Measurements from ENCODE around the gene RHCG. TPM values are rescaled to one million over a fixed set of nuclear protein-coding genes. Genes with fewer than 3 reads are reported as not detected.

RHCG gene
- total and polyA plus RNA-seq, 2 of the 4 experiments (the other 2 are of a cell fraction): not detected

DNA sequence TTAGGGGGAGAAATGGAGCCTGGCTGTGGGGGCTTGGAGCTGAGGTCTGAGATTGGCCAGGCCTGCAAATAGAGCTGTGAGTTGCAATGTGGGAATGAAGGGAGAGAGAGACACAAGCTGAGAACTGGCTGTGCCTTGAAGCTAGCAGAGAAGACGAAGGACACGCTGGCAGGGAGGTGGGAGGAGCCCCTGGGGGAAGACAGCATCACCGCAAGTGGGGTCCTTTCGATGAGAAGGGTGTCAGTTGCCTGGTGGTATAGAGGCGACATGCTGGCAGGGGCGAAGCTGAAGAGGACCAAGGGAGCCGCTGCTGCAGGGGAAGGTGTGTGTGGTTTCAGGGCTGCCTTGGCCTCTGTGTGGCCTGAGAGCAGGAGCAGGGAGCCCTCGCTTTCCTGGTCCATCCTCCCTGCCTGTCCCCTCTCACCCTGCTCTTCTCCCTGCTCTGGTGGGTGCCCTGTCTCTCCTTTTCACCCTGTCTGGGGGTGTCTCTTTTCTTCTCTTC, 5.5 kb downstream of the RHCG start:
- no peak overlapping the region for H2AK5ac ChIP-seq (ENCODE audit: low read depth, low read length)
- H3K36me3 ChIP-seq (ENCODE audit: control insufficient read depth, insufficient read depth, low read length): no peaks in the 10 kb centered on the region
- H3K18ac ChIP-seq (ENCODE audit: low read depth, low read length): no peak overlapping the region
- no peaks in the 10 kb centered on the region for H3K79me1 ChIP-seq (ENCODE audit: low read depth in 1 of 2, low read length in 2 of 2)
- dilution Hi-C loops (cut with HindIII; ENCODE audit: low sequenced_read_pairs, unreplicated experiment) (no loop called here), in situ Hi-C loops (cut with MboI; ENCODE audit: low sequenced_read_pairs) (no loop called here), intact Hi-C loops (cut with micrococcal nuclease) (no loop called here)
- no peak overlapping the region for H3K23ac ChIP-seq (ENCODE audit: low read depth, low read length)
- no peak overlapping the region for H2BK20ac ChIP-seq (ENCODE audit: low read depth, low read length)
- H3K56ac ChIP-seq (ENCODE audit: extremely low read depth, insufficient read depth, low read length): no peak overlapping the region
- H3K4me2 ChIP-seq (ENCODE audit: low read depth, low read length): no peak overlapping the region
- no peak overlapping the region for H4K91ac ChIP-seq (ENCODE audit: insufficient read depth, low read depth, low read length)
- H2AK9ac ChIP-seq (replicated peaks; ENCODE audit: low read depth, low read length, poor library complexity): no peak overlapping the region
- no peak overlapping the region for H3K14ac ChIP-seq (replicated peaks; ENCODE audit: low read depth, low read length)
- no peak for TF ChIP-seq ELK1 (IDR thresholded peaks at IDR 0.05; ENCODE audit: borderline replicate concordance, low read depth, low read length)
- no peak for TF ChIP-seq MXI1 (IDR thresholded peaks at IDR 0.05; ENCODE audit: borderline replicate concordance, low read depth, low read length)
- no peak for TF ChIP-seq MAZ (IDR thresholded peaks at IDR 0.05; ENCODE audit: borderline replicate concordance, low read depth, low read length)
- TF ChIP-seq RFX5 (IDR thresholded peaks at IDR 0.05; ENCODE audit: low read depth, low read length): no peak
- no peak for TF ChIP-seq MAFK (IDR thresholded peaks at IDR 0.05; ENCODE audit: low read depth, low read length)
- no peak for TF ChIP-seq CEBPB (IDR thresholded peaks at IDR 0.05; ENCODE audit: low read depth, low read length)
- TF ChIP-seq USF2 (IDR thresholded peaks at IDR 0.05; ENCODE audit: low read depth, low read length): no peak
- H2AFZ ChIP-seq (replicated peaks; ENCODE audit: low read length, poor library complexity): no peak overlapping the region
- 60% methylated on average over 2 of the region's 8 CpGs; no CpG with 5 or more reads in 1 of the 2 experiments for WGBS, 2 experiments (ENCODE audit: extremely low coverage in 2 of 2, insufficient read length in 1 of 2)
- H2BK15ac ChIP-seq (ENCODE audit: low read depth, low read length): no peak overlapping the region
- DNase-seq (no peak), ATAC-seq (ENCODE audit: low read depth) (no peak)
- no peak overlapping the region for H4K5ac ChIP-seq (ENCODE audit: low read depth, low read length)
- ChIA-PET CTCF (no interaction called here), POLR2A (ENCODE audit: unreplicated experiment) (no interaction called here)
- H2BK120ac ChIP-seq (ENCODE audit: low read depth, low read length): no peak overlapping the region
- H3K27me3 ChIP-seq (ENCODE audit: control insufficient read depth, insufficient read depth, low read length): peaks cover 58% of the 10 kb centered on the region
- no TSS peak for BruUV-seq (replicated peaks)
- H3K9ac ChIP-seq (ENCODE audit: low read depth, low read length): no peak overlapping the region
- H3K4me3 ChIP-seq (ENCODE audit: insufficient read depth, low read depth, low read length): no peak overlapping the region
- no peaks in the 10 kb centered on the region; the same call in 1 of the 2 replicates for H3K9me1 ChIP-seq (ENCODE audit: insufficient read depth, low read length)
- H3K27ac ChIP-seq (ENCODE audit: insufficient read depth, low read length): no peak overlapping the region
- H4K8ac ChIP-seq (ENCODE audit: low read depth in 2 of 2, low read length in 2 of 2): no peak overlapping the region
- no peak overlapping the region for H3K4ac ChIP-seq (ENCODE audit: low read depth, low read length)
- no peak overlapping the region for H2BK5ac ChIP-seq (ENCODE audit: low read depth, low read length, poor library complexity, severe bottlenecking)
- H3K9me3 ChIP-seq (ENCODE audit: control insufficient read depth, insufficient read depth, low read length): no peaks in the 10 kb centered on the region
- H4K20me1 ChIP-seq (ENCODE audit: insufficient read depth, low read length): no peaks in the 10 kb centered on the region
- no peaks in the 10 kb centered on the region for H3K4me1 ChIP-seq (ENCODE audit: control insufficient read depth, insufficient read depth, low read length)
